GM12878 (cell line): Measurements from ENCODE around the gene SH2B2.
"Not testable (repeated sequence)": the region's sequence is repeated elsewhere in the genome, so short reads cannot be mapped to it uniquely, and the experiment has no call there.

Source experiments
- CHD2 ChIP-seq: IDR thresholded peaks from 2 replicates; pipeline ENCODE4 v1.6.1; 2011; ENCODE audit warnings: low read depth, low read length, improper control_type of control experiment, borderline replicate concordance
- ESRRA ChIP-seq: IDR thresholded peaks from 2 replicates; pipeline ENCODE4 v1.6.1; 2012; ENCODE audit warnings: mild to moderate bottlenecking, low read length, improper control_type of control experiment
- NRF1 ChIP-seq: conservative IDR thresholded peaks from 2 replicates; pipeline ENCODE4 v1.6.1; 2011; ENCODE audit warnings: mild to moderate bottlenecking, low read depth, low read length, improper control_type of control experiment
- POLR2AphosphoS5 ChIP-seq: IDR thresholded peaks from 2 replicates; pipeline ENCODE4 v1.6.1; 2011; ENCODE audit warnings: mild to moderate bottlenecking, low read length, inconsistent platforms
- SIN3A ChIP-seq: IDR thresholded peaks from 2 replicates; pipeline ENCODE4 v1.6.1; 2012; ENCODE audit warnings: low read depth, low read length, improper control_type of control experiment
- YY1 ChIP-seq: IDR thresholded peaks from 2 replicates; pipeline ENCODE4 v1.6.1; 2011; ENCODE audit warnings: low read depth, mild to moderate bottlenecking, low read length
- TF ChIP-seq, protein P1 (sequence below): fragments of 150-350 bp; IDR thresholded peaks from 2 replicates; pipeline ENCODE4 v1.6.1; 2016; ENCODE audit warnings: low read depth, low read length
- TF ChIP-seq, protein P2 (sequence below), 3 experiments: IDR thresholded peaks in 2 of 3; conservative IDR thresholded peaks in 1 of 3; 2 replicates each; pipeline ENCODE4 v1.5.1; 2011; ENCODE audit warnings: low read depth in 3 of 3, low read length in 3 of 3, mild to moderate bottlenecking in 3 of 3, control low read depth in 2 of 3, moderate library complexity in 2 of 3, inconsistent platforms in 1 of 3, mixed read lengths in 1 of 3; ENCODE audit not compliant: control insufficient read depth in 2 of 3, insufficient read depth in 1 of 3; ENCODE audit errors: extremely low read depth in 1 of 3

DNA sequence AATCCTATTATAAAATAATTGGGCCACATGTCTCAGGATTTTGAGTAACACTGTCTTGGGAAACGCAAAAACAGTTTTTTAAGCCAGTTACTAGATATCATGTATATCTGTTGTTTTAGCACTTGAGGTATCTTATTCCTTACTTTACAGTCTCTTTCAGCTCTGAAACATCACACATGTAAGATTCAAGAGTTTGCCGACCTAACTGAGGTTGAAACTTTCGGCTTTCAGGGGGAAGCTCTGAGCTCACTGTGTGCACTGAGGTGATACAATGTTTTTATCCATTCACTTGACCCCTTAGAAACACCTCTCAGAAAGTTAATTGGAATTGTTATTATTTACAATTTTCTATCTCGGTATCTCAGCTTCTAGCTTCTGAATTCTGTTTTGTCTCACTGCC, 50.8 kb downstream of the SH2B2 start:
- TF ChIP-seq YY1, POLR2AphosphoS5, NRF1, SIN3A, ESRRA, CHD2: not testable (repeated sequence)
- TF ChIP-seq, protein P1, sequence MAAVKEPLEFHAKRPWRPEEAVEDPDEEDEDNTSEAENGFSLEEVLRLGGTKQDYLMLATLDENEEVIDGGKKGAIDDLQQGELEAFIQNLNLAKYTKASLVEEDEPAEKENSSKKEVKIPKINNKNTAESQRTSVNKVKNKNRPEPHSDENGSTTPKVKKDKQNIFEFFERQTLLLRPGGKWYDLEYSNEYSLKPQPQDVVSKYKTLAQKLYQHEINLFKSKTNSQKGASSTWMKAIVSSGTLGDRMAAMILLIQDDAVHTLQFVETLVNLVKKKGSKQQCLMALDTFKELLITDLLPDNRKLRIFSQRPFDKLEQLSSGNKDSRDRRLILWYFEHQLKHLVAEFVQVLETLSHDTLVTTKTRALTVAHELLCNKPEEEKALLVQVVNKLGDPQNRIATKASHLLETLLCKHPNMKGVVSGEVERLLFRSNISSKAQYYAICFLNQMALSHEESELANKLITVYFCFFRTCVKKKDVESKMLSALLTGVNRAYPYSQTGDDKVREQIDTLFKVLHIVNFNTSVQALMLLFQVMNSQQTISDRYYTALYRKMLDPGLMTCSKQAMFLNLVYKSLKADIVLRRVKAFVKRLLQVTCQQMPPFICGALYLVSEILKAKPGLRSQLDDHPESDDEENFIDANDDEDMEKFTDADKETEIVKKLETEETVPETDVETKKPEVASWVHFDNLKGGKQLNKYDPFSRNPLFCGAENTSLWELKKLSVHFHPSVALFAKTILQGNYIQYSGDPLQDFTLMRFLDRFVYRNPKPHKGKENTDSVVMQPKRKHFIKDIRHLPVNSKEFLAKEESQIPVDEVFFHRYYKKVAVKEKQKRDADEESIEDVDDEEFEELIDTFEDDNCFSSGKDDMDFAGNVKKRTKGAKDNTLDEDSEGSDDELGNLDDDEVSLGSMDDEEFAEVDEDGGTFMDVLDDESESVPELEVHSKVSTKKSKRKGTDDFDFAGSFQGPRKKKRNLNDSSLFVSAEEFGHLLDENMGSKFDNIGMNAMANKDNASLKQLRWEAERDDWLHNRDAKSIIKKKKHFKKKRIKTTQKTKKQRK: not testable (repeated sequence)
- TF ChIP-seq, protein P2, sequence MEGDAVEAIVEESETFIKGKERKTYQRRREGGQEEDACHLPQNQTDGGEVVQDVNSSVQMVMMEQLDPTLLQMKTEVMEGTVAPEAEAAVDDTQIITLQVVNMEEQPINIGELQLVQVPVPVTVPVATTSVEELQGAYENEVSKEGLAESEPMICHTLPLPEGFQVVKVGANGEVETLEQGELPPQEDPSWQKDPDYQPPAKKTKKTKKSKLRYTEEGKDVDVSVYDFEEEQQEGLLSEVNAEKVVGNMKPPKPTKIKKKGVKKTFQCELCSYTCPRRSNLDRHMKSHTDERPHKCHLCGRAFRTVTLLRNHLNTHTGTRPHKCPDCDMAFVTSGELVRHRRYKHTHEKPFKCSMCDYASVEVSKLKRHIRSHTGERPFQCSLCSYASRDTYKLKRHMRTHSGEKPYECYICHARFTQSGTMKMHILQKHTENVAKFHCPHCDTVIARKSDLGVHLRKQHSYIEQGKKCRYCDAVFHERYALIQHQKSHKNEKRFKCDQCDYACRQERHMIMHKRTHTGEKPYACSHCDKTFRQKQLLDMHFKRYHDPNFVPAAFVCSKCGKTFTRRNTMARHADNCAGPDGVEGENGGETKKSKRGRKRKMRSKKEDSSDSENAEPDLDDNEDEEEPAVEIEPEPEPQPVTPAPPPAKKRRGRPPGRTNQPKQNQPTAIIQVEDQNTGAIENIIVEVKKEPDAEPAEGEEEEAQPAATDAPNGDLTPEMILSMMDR (IDR thresholded peaks at IDR 0.05 in 2 of 3, conservative IDR thresholded peaks at IDR 0.05 in 1 of 3; ENCODE audit: control insufficient read depth in 2 of 3, extremely low read depth in 1 of 3, insufficient read depth in 1 of 3, low read depth in 3 of 3, low read length in 3 of 3): not testable (repeated sequence)
